GM04504 (cell line): ENCODE results near the gene BAIAP2.
"Not testable (repeated sequence)": the region's sequence is repeated elsewhere in the genome, so short reads cannot be mapped to it uniquely, and the experiment has no call there.

ENCODE experiments used
- DNase-seq: peaks from one replicate; pipeline ENCODE4 v3.0.0-alpha.2; 2012; ENCODE audit warnings: low read depth

The BAIAP2 gene

DNA sequence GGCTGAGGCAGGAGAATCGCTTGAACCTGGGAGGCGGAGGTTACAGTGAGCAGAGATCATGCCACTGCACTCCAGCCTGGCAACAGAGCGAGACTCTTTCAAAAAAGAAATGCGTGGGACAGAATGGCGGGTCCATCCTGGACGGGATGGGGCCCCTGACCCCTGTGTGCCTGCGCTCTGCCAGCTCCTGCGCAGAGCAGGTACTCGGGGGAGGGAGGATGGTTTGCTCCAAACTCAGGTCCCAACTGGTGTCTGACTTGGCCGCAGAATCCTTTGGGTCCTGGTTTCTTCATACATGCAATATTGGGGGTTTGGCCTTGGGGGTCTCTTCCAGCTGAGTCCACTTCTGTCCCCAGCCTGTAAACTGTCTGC lies 33.0 kb upstream of the BAIAP2 start:
- no peak for DNase-seq

DNA sequence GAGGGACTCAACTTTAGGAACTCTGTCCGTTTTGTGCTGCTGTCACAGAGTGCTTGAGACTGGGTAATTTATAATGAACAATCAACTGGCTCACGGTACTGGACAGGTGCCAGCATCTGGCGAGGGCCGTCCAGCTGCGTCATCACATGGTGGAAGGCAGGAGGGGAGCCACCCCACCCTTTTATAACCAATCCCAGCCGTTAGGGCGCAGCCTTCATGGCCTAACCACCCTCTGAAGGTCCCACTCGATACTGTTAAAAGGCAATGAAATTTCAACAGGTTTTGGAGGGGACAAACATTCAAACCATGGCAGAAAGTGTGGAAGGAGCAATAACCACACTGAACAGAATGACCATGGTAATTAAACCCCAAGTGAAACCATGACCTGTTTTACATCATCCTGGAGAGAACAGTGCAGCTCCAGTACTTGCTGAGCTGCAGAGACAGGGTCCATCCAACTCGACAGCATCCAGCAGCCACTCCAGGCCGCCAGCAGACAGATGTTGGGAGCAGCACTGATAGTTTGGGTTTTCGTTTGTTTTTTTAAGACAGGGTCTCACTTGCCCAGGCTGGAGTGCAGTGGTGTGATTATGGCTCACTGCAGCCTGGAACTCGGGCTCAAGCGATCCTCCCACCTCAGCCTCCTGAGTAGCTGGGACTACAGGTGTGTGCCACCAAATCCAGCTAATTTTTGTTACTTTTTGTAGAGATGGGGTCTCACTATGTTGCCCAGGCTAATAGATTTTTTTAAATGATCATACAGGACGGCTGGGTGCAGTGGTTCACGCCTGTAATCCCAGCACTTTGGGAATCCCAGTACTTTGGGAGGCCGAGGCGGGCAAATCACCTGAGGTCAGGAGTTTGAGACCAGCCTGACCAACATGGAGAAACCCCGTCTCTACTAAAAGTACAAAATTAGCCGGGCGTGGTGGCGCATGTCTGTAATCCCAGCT lies 32.3 kb upstream of the BAIAP2 start:
- DNase-seq, result no peak

DNA sequence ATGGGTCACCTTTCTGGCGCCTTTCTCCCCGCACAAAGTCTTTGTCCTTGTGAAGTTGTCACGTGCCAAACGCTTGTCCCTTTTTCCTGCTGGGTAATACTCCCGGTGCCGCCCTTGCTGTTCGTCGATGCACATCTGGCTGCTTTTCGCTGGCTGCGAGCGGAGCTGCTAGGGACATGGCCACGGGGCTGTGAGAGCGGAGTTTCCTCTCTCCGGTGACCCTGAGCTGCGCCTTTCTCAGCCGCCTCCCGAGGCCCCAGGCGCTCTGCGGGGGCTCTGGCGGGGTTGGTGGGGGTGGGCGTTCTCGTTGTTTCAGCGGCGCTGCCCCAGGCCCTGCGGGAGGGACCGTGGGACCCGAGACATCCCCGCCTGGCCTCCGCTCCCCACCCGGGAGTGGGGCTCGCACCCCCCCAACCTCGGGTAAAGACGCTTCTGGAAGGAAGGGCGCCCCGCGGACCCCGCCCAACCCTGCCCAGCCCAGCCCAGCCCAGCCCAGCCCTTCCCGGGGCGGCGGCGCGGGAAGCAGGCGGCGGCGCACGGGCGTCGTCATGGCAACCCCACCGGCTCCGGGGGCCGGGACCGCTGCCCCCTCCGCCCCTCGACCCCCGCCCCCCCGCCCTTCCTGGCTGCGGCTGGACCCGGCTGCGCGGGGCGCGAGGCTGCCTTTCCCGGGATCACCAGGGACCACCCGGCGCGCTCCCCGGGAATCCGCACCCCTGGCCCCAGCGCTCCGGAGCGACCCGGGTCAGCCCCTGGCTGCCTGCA lies 31.1 kb upstream of the BAIAP2 start:
- DNase-seq, result no peak

DNA sequence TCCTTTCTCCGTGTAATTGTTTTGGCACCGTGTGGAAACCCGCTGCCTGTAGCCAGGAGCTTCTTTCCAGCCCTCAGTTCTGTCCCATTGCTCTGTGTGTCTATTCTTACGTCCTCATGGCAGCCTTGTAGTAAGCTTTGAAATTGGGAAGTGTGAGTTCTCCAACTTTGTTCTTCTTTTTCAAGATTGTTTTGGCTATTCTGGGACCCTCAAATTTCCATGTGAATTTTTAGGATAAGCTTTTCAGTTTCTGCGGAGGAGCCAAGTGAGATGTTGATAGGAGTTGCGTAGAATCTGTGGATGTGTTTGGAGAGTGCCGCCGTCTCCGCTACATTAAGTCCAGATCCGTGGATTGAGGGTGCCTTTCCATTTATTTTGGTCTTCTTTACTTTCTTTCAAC lies 28.1 kb upstream of the BAIAP2 start:
- no peak for DNase-seq

DNA sequence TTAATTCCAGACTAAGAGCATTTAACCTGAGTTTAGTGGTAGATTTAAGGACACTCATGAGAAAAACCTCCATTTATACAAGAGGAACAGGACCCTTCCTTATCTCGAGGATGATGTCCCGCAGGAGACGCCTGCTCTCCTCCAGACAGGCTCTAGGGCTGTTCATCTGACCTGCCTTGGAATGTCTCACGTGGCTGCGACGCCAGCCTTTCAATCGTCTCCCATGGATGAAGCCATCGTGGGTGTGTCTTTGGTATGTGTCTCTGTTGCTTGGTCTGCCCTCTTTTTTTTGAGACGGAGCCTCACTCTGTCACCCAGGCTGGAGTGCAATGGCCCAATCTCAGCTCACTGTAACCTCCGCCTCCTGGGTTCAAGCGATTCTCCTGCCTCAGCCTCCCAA lies 26.8 kb upstream of the BAIAP2 start:
- no peak for DNase-seq

DNA sequence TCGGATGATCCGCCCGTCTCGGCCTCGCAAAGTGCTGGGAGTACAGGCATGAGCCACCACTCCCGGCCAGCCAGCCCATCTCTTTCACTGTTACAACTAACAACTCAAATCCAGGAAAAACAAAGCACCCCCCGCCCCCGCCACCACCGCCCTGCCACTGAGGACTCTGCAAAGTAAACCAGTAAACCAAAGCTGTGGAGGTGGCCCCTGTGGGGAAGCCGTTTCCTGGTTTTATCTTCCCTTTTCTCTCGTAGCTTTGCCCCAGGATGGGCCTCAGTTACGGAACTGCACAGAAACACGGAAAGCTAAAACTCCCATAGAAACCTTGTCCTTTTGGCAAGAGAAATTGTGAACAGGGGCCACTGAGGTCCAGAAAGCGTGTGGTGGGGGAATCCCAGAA lies 25.8 kb upstream of the BAIAP2 start:
- no peak for DNase-seq

DNA sequence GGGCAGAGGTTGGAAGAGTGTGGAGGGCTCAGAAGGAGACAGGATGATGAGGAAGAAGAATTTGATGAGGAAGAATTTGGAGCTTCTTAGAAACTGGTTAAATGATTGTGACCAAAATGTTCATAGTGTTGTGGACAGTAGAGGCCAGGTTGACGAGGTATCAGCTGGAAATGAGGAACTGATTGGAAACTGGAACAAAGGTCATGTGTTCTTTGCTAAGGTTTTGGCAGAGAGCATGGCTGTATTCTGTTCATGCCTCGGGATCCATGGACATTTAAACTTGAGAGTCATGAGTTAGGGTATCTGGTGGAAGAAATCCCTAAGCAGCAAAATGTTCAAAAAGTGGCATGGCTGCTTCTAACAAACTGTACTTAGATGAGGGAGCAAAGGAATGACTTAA lies 24.0 kb upstream of the BAIAP2 start:
- DNase-seq, result no peak

DNA sequence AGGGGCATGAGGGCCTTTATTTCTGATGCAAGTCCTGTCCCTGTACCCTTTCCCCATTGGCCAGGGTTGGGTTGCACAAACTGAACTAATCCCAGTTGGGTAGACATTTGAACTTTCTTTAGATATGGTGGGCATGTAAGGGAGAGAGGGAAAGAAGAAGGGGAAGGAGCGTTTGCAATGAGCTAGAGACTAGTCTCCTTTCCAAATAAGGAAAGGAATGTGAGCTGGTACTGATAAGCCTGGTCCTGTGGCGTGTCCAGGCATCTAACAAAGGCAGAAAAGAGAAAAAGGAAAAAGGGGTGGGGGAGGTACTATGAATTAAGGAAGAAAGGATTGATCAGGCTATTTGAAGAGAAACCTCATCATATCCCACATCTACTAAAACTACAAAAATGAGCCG lies 23.0 kb upstream of the BAIAP2 start:
- DNase-seq, result no peak

DNA sequence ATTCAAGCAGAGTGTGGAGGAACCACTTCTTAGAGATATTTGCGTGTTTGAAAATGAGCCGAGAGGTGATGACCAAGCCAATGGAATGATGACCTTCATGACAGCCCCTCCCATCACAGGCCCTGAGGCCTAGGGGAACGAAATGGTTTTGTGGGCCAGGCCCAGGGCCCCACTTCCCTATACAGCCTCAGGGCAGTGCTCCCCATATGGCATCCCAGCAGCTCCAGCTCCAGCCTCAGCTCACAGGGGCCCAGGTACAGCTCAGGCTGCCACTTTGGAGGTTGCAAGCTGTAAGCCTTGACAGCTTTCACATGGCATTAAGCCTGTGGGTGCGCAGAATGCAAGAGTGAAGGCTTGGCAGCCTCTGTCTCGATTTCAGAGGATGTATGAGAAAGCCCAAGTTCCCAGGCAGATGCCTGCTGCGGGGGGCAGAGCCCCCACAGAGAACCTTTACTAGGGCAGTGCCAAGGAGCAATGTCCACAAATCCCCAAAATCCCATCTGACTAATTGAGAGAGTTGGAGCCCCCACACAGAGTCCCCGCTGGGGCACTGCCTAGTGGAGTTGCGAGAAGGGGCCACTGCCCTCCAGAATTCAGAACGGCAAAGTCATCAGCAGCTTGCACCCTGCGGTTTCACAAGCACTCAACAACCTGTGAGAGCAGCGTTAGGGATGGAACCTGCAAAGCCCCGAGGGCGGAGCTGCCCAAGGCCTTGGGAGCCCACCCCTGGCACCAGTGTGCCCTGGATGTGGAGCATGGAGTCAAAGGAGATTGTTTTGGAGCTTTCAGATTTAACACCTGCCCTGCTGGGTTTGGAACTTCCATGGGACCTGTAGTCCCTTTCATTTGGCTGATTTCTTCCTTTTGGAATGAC lies 22.1 kb upstream of the BAIAP2 start:
- DNase-seq, result no peak

DNA sequence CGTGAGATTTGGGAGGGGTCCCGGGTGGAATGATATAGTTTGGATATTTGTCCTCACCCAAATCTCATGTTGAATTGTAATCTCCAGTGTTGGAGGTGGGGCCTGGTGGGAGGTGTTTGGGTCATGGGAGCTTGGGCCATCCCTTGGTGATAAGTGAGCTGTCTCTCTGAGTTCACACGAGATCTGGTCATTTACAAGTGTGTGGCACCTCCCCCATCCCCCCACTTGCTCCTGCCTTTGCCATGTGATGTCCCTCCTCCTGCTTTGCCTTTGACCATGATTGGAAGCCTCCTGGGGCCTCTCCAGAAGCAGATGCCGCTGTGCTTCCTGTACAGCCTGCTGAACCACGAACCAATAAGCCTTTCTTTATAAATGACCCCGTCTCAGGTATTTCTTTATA lies 21.3 kb upstream of the BAIAP2 start:
- DNase-seq, result no peak

DNA sequence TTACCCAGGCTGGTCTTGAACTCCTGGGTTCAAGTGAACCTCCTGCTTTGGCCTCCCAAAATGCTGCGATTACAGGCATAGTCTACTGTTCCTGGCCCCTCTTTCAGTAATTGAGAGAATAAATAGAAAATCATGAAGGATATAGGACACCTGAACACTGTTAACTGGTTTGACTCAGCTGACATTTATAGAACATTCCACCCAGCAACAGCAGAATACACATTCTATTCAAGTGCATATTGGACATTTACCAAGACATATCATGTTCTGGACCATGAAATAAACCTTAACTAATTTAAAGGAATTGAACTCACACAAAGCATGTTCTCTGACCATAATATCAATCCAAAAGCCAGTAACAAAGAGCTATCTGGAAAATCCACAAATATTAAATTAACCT lies 19.8 kb upstream of the BAIAP2 start:
- no peak for DNase-seq

DNA sequence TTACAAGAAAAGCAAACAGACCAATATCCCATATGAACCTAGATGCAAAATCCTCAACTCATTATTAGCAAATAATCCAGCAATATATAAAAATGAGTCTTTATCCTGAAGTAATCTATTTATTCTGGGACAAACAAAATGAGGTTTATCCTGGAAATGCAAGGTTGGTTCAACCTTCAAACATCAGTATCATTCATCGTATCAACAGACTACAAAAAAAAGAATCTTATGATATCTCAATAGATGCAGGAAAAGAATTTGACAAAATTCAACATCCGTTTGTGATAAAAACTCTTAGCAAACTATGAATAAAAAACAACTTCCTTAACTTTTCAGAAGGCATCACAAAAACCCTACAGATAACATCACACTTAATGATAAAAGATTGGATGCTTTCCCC lies 18.4 kb upstream of the BAIAP2 start:
- DNase-seq, result no peak

DNA sequence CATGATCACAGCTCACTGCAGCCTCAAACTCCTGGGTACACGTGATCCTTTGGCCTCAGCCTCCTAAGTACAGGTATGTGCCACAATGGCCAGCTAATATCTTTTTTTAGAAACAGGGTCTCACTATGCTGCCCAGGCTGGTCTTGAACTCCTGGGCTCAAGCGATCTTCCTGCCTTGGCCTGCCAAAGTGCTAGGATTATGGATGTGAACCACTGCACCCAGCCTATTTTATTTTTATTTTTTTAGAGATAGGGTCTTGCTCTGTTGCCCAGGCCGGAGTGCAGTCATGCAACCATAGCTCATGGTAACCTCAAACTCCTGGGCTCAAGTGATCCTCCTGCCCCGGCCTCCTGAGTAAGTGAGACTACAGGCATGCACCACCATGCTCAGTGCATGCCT lies 17.6 kb upstream of the BAIAP2 start:
- not testable (repeated sequence) for DNase-seq

DNA sequence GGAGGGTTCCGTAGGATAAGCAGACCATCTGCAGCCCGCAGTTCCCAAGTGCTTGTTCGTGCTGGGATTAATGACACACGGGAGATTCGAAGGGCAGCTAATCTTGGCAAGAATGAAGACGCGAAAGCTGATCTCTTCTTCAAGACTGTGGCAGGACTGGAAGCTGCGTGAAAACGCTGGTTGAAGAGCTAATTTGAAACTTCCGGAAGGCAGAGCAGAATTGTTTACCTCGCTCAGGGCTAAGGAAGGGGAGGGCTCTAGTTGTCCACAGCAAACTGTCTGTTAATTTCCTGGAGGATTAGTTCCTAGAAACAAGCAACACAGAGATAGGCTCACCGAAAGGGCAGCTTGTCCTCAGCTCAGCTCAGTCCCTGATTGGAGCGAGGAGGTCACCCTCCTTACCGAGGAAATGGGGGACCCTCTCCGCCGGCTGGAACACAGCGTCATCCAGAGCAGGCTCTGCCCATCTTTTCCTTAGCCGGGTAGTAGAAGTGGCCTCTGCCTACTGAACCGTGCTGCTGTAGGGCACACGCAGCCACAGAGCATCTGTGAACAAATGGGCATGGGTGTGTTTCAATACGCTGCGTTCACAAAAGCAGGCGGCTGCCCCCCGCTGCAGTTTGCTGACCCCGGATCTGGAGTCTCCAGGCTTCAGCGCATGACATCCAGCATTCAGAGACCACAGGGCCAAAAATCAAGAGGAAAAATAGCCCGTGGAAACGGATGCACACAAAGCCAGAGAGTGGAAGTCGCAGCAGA lies 16.7 kb upstream of the BAIAP2 start:
- no peak for DNase-seq

DNA sequence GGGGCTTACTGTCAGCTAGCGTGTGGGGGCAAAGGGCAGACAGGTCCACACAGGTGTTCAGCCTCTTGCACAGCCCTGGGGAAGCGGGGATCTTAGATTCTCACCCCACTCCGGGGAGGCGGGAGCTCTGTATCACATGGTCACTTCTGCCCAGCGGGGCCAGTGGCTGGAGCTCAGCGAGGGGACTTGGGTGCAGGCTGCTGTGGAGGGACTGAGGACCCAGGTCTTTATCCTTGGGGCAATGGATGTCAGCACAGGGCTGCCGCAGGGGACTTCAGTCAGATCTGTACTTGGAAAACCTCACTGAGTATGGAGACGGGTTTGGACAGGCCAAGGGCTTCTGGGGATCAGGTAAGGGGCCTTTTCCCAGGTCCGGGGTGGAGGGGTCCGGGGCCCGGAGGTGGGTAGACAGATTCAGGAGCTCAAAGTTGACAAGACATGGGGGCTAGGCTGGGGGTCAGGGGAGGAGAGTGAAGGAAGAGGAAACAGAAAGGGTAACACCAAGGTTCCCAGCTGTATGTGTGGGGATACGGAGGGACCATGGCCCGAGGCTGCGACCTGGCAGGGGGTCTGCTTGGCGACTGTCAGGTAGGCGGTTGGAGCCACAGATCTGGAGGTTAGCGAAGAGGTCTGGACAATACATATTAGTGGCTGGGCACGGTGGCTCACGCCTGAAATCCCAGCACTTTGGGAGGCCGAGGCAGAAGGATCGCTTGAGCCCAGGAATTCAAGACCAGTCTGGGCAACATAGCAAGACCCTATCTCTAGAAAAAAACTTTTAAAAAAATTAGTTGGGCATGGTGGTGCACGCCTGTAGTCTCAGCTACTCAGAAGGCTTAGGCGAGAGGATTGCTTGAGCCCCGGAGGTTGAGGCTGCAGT lies 15.1 kb upstream of the BAIAP2 start:
- no peak for DNase-seq

DNA sequence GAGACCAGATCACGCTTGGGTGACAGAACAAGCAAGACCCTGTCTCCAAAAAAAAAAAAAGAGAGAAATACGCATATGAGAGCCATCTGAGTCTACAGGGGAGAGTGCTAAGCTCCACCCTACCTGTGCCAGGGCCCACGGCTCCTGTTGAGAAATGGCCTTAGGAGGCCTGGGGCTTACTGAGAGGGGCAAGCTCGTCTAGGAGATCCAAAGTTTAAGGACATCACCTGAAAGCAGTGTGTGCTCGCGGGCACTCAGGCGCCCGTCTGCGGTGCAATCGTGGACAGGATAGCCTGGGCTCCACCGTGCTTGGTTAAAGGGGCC lies 14.5 kb upstream of the BAIAP2 start:
- DNase-seq, result no peak

DNA sequence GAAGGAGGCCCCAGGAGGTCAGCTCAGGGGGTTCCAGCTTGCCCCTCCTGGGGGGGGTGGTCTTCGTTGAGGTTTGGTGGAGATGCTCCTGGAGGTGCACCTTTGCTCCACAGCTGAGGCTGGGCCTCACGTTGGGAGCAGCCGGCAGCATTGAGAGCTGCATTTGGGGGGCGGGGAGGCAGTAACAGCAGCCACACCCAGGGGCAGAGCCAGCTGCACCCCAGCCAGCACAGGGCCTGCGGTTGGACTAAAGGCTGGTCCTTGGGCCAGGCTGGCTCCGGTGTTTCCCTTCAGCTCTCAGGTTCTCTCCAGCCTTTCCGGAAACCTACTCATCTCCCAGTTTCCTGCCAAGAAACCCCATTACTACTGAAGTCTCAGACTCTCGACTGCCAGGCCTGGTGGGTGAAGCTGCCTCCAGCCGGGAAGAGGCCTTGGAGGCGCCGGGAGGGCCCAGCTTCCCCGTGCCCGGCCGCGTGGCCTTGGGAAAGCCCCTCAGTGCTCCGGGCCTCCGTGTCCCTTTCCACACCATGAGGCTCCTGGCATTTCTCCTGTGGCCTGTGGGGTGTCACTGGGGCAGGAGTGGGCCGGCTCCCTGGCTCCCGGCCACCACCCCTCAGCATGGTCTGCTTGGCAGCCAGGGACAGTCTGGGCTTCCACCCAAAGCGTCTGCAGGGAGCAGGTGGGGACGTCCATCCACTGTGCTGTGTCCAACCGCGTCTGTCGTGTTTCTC lies 14.0 kb upstream of the BAIAP2 start:
- no peak for DNase-seq

DNA sequence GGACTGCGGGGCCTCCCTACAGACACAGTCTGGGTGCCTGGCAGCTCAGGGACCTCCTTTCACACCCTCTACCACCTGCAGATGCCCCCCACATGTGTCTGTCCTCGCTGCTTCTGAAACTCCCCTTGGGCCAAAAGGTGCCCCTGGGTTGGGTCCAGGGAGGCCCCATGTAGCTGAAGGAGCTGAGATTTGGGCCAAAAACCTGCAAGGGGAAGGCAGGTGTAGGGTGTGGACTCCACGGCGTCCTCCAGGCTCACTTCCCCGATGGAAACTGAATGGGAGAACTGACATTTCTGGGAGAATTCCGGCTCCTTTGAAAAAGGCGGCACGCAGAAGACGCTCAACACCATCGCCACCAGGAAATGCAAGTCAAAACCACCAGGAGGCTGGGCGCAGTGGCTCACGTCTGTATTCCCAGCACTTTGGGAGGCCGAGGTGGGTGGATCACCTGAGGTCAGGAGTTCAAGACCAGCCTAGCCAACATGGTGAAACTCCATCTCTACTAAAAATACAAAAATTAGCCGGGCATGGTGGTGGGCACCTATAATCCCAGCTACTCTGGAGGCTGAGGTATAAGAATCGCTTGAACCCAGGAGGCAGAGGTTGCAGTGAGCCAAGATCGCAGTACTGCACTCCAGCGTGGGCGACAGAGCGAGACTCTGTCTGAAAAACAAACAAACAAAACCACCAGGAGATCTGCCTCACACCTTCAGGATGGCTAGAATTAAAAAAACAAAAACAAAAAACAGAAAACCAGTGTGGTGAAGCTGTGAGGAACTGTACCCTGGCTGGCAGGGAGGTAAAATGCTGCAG lies 13.2 kb upstream of the BAIAP2 start:
- DNase-seq, result no peak

DNA sequence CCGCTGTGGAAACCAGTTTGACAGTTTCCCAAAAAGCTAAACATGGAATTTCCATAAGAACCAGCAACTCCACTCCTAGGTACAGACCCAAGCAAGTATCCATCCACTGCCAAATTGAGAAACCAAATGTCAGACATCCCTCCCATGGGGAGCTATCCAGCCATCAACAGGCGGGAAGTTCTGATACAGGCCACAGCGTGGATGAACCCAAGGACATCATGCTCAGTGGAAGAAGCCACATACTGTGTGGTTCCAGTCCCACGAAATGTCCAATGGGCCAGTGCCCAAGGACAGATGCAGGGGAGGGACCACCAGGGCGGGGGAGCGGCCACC lies 12.6 kb upstream of the BAIAP2 start:
- no peak for DNase-seq
